ENCODE data around the gene ATP8A2.
"Not testable (repeated sequence)": the region's sequence is repeated elsewhere in the genome, so short reads cannot be mapped to it uniquely, and the experiment has no call there.

ATP8A2 gene

GRCh38 chr13:26050568-26051230 is 678.9 kb downstream of the ATP8A2 start:
- Histone ChIP-seq H3K9ac (ENCODE audit: low read length) (no peak overlapping the region), H3K36me3 (ENCODE audit: control insufficient read depth, insufficient read depth, low read length) (no peaks in the 10 kb centered on the region), H3K4me3 (ENCODE audit: low read length) (peak overlapping the region; percentile 19), H3K27ac (ENCODE audit: low read depth, low read length) (no peak overlapping the region), H3K27me3 (ENCODE audit: control insufficient read depth, insufficient read depth, low read length) (peaks cover 20% of the 10 kb centered on the region), H3K4me1 (ENCODE audit: control insufficient read depth, insufficient read depth, low read length) (no peaks in the 10 kb centered on the region)

- Histone ChIP-seq H3K27ac (ENCODE audit: low read depth, low read length) (no peak overlapping the region), H3K9ac (ENCODE audit: low read length) (no peak overlapping the region), H3K36me3 (ENCODE audit: control insufficient read depth, insufficient read depth, low read length) (no peaks in the 10 kb centered on the region), H3K27me3 (ENCODE audit: control insufficient read depth, insufficient read depth, low read length) (peaks cover 20% of the 10 kb centered on the region), H3K4me3 (ENCODE audit: low read length) (peak overlapping the region; percentile 36), H3K4me1 (ENCODE audit: control insufficient read depth, insufficient read depth, low read length) (no peaks in the 10 kb centered on the region)
These were observed 679.5 kb downstream of the ATP8A2 start for GRCh38 chr13:26051231-26051656.

DNA sequence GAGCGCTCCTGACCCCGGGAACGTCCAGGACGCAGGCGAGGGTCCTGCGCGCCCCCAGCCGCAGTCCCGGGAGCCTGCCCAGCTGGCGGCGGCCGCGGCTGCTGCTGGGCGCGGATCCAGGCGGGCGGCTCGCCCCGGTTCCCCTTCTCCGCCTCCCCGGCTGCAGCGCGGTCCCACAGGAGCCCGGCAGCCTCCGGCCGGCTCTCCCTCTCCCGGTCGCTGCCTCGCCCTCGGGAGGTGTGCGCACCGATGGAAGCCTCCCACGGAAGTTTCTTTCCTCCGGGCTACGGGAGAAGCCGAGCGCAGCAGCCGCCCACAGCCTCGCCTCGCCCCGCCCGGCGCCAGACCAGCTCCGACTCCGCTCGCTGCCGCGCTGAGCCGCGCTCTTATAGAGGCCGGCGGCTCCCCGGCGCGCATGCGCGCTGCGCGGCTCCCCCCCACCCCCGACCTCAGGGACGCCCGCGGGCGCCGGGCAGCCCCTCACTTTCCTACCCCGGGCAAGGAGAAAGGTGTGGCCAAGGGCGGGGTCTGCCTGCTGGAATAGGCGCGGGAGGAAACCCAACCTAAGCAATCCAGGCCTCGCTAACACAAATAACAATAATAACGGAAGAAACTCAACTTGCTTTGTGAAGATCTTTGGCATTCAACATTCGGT is 680.0 kb downstream of the ATP8A2 start, which contains the start of gene SHISA2:
SHISA2 (minus strand) TSS at position 360 of the 655 bp plus-strand sequence. CDS start 1,041 bp downstream, outside the sequence.
- H3K27me3 ChIP-seq (ENCODE audit: control insufficient read depth, insufficient read depth, low read length): peaks cover 20% of the 10 kb centered on the region
- no peak within 1 kb of the TSS for H3K9ac ChIP-seq (ENCODE audit: low read length)
- H3K4me3 ChIP-seq (ENCODE audit: low read length): peak within 1 kb of the TSS; percentile 36
- H3K27ac ChIP-seq (ENCODE audit: low read depth, low read length): no peak within 1 kb of the TSS
- no peaks in the 10 kb centered on the region for H3K36me3 ChIP-seq (ENCODE audit: control insufficient read depth, insufficient read depth, low read length)
- no peaks in the 10 kb centered on the region for H3K4me1 ChIP-seq (ENCODE audit: control insufficient read depth, insufficient read depth, low read length)

DNA sequence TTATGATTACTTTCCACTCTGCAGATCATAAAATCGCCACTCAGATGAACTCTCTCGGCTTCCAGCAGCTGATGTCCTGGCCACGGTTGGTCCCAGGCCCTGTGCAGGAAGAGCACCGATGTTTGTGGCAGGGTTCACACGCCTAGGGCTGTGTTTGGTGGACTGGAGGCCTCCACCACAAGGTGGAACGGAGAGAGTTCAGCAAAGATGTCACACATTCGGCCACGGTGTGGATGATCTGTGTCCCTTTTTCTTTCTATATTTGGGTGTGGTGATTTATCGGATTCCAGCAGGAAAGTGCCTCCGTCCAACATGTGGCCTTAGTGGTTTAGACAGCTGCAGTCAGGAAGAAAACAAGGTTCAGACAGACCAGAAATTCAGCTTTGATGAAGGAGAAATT is 680.6 kb downstream of the ATP8A2 start:
- Histone ChIP-seq H3K27me3 (ENCODE audit: control insufficient read depth, insufficient read depth, low read length) (peaks cover 20% of the 10 kb centered on the region), H3K4me1 (ENCODE audit: control insufficient read depth, insufficient read depth, low read length) (no peaks in the 10 kb centered on the region), H3K4me3 (ENCODE audit: low read length) (peak overlapping the region; percentile 0), H3K27ac (ENCODE audit: low read depth, low read length) (no peak overlapping the region), H3K36me3 (ENCODE audit: control insufficient read depth, insufficient read depth, low read length) (no peaks in the 10 kb centered on the region), H3K9ac (ENCODE audit: low read length) (no peak overlapping the region)

- Histone ChIP-seq H3K9ac (ENCODE audit: low read length) (no peak overlapping the region), H3K4me3 (ENCODE audit: low read length) (no peak overlapping the region), H3K36me3 (ENCODE audit: control insufficient read depth, insufficient read depth, low read length) (no peaks in the 10 kb centered on the region), H3K27me3 (ENCODE audit: control insufficient read depth, insufficient read depth, low read length) (peaks cover 18% of the 10 kb centered on the region), H3K4me1 (ENCODE audit: control insufficient read depth, insufficient read depth, low read length) (no peaks in the 10 kb centered on the region), H3K27ac (ENCODE audit: low read depth, low read length) (no peak overlapping the region)
These were observed 681.7 kb downstream of the ATP8A2 start for GRCh38 chr13:26053418-26053980.

DNA sequence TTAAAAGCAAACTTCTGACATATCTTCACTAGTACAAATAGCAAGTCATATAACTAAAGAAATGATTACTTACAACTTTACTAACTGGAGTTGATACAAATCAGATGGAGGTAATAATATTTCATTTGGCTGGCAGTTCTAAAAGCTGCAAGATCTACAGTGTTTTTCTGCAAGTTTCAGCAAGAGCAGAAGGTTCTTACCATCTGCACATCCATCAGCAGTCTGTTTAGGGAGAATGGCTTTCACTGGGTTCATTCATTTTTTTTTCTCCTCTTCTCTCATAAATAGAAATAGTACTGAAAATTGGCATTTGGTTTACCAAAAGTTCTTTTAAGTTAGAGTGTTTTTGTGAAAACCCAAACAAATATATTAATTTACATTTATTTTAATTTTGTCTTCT is 683.1 kb downstream of the ATP8A2 start:
- Histone ChIP-seq H3K27ac (ENCODE audit: low read depth, low read length) (no peak overlapping the region), H3K4me3 (ENCODE audit: low read length) (no peak overlapping the region), H3K36me3 (ENCODE audit: control insufficient read depth, insufficient read depth, low read length) (no peaks in the 10 kb centered on the region), H3K27me3 (ENCODE audit: control insufficient read depth, insufficient read depth, low read length) (peaks cover 12% of the 10 kb centered on the region), H3K4me1 (ENCODE audit: control insufficient read depth, insufficient read depth, low read length) (no peaks in the 10 kb centered on the region), H3K9ac (ENCODE audit: low read length) (no peak overlapping the region)

DNA sequence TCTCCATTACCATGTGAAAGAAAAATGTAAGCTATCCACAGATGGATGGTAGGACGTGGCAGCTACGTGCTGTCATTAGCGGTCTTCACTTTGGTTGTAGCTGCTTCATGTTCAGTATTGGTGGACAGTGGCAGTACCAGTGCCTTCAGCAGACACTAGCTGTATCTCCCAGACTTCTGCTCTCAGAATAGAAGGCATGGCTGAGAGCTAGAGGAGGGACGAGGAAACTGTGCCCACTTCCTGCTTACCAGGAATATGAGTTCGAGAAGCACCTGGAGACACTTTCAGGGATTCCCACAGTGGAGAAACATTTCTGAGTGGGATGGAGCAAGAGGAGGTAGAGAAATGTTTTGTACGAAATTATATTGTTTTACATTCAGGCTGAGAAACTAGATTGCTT is 686.9 kb downstream of the ATP8A2 start:
- no peaks in the 10 kb centered on the region for H3K27me3 ChIP-seq (ENCODE audit: control insufficient read depth, insufficient read depth, low read length)
- H3K36me3 ChIP-seq (ENCODE audit: control insufficient read depth, insufficient read depth, low read length): no peaks in the 10 kb centered on the region
- no peak overlapping the region for H3K9ac ChIP-seq (ENCODE audit: low read length)
- no peaks in the 10 kb centered on the region for H3K4me1 ChIP-seq (ENCODE audit: control insufficient read depth, insufficient read depth, low read length)
- H3K4me3 ChIP-seq (ENCODE audit: low read length): no peak overlapping the region
- no peak overlapping the region for H3K27ac ChIP-seq (ENCODE audit: low read depth, low read length)

GRCh38 chr13:26060357-26060756 is 688.6 kb downstream of the ATP8A2 start:
- Histone ChIP-seq H3K4me1 (ENCODE audit: control insufficient read depth, insufficient read depth, low read length) (no peaks in the 10 kb centered on the region), H3K36me3 (ENCODE audit: control insufficient read depth, insufficient read depth, low read length) (no peaks in the 10 kb centered on the region), H3K9ac (ENCODE audit: low read length) (no peak overlapping the region), H3K27me3 (ENCODE audit: control insufficient read depth, insufficient read depth, low read length) (no peaks in the 10 kb centered on the region), H3K4me3 (ENCODE audit: low read length) (no peak overlapping the region), H3K27ac (ENCODE audit: low read depth, low read length) (no peak overlapping the region)

- Histone ChIP-seq H3K27me3 (ENCODE audit: control insufficient read depth, insufficient read depth, low read length) (no peaks in the 10 kb centered on the region), H3K27ac (ENCODE audit: low read depth, low read length) (no peak overlapping the region), H3K36me3 (ENCODE audit: control insufficient read depth, insufficient read depth, low read length) (no peaks in the 10 kb centered on the region), H3K9ac (ENCODE audit: low read length) (no peak overlapping the region), H3K4me3 (ENCODE audit: low read length) (no peak overlapping the region), H3K4me1 (ENCODE audit: control insufficient read depth, insufficient read depth, low read length) (no peaks in the 10 kb centered on the region)
These were observed 689.5 kb downstream of the ATP8A2 start for GRCh38 chr13:26061256-26061655.

GRCh38 chr13:26061947-26062346 is 690.2 kb downstream of the ATP8A2 start:
- no peak overlapping the region for H3K9ac ChIP-seq (ENCODE audit: low read length)
- H3K4me1 ChIP-seq (ENCODE audit: control insufficient read depth, insufficient read depth, low read length): no peaks in the 10 kb centered on the region
- H3K27ac ChIP-seq (ENCODE audit: low read depth, low read length): no peak overlapping the region
- no peaks in the 10 kb centered on the region for H3K36me3 ChIP-seq (ENCODE audit: control insufficient read depth, insufficient read depth, low read length)
- no peaks in the 10 kb centered on the region for H3K27me3 ChIP-seq (ENCODE audit: control insufficient read depth, insufficient read depth, low read length)
- H3K4me3 ChIP-seq (ENCODE audit: low read length): no peak overlapping the region

DNA sequence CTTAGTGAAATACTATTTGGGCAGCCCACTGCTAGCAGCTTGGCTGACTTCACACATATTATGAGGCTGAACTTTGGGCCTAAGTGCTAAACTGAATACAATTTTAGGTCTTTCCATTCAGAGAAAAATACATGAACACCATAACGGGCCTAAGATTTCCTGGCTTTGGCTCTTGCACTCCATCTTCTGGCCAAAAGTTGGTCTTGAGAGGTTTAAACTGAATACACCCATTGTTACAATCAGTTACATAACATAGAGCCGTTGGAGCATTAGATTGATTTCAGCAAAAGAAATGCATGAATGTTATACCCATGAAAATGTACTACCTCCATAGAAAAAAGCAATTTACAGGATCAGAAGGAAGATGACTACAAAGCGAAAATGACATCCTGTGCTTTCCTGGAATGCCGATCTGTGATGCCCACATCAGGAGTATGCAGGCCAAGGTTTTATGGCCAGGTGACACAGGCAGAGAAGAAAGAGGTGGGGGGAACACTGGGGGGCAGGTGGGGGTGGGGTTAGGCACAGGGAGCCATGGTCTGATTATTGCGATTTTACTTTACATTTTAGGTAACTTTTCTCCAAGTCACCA is 691.2 kb downstream of the ATP8A2 start:
- Histone ChIP-seq H3K9ac (ENCODE audit: low read length) (no peak overlapping the region), H3K27me3 (ENCODE audit: control insufficient read depth, insufficient read depth, low read length) (no peaks in the 10 kb centered on the region), H3K4me3 (ENCODE audit: low read length) (no peak overlapping the region), H3K36me3 (ENCODE audit: control insufficient read depth, insufficient read depth, low read length) (no peaks in the 10 kb centered on the region), H3K27ac (ENCODE audit: low read depth, low read length) (no peak overlapping the region), H3K4me1 (ENCODE audit: control insufficient read depth, insufficient read depth, low read length) (no peaks in the 10 kb centered on the region)

DNA sequence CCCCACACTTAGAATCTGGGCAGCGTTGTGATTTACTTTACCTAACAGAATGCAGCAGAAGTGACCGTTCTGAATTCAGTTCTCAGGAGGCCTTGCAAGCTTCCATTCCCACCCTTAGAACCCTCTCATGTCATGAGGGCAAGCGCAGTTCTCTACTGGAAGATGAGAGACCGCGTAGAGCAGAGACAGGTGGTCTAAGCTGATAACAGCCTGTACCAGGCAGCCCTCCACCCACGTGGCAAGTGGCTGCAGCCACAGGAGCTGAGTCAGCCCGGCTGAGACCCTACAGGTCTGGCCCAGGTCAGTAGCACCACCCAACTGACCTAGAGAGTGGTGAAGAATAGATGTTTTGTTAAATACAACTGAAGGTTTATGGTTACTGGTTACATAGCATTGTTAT is 694.7 kb downstream of the ATP8A2 start:
- H3K4me1 ChIP-seq (ENCODE audit: control insufficient read depth, insufficient read depth, low read length); H3K27ac ChIP-seq (ENCODE audit: low read depth, low read length); H3K4me3 ChIP-seq (ENCODE audit: low read length); H3K27me3 ChIP-seq (ENCODE audit: control insufficient read depth, insufficient read depth, low read length); H3K9ac ChIP-seq (ENCODE audit: low read length); H3K36me3 ChIP-seq (ENCODE audit: control insufficient read depth, insufficient read depth, low read length): not testable (repeated sequence)
